H9 (cell line): Measurements from ENCODE around the gene IL20. TPM values are rescaled to one million over a fixed set of nuclear protein-coding genes. Genes with fewer than 3 reads are reported as not detected.

ENCODE experiments used
- DNase-seq: peaks from one replicate; pipeline ENCODE4 v3.0.0-alpha.2; 2017
- H2AFZ ChIP-seq: one replicate; pipeline ENCODE4 v1.6.1; 2013; ENCODE audit warnings: mild to moderate bottlenecking, low read length, control low read depth, moderate library complexity
- H2AK5ac ChIP-seq: 2 replicates; pipeline ENCODE4 v1.6.1; 2013; ENCODE audit warnings: low read length, control low read depth, mixed read lengths; ENCODE audit not compliant: insufficient read length
- H2BK120ac ChIP-seq: one replicate; pipeline ENCODE4 v1.6.1; 2013; ENCODE audit warnings: low read depth, mild to moderate bottlenecking, low read length, control low read depth, inconsistent platforms; ENCODE audit not compliant: poor library complexity, severe bottlenecking
- H2BK12ac ChIP-seq: 2 replicates; pipeline ENCODE4 v1.6.1; 2013; ENCODE audit warnings: low read length, control low read depth, mixed read lengths, low read depth; ENCODE audit not compliant: insufficient read length
- H2BK15ac ChIP-seq: 2 replicates; pipeline ENCODE4 v1.6.1; 2013; ENCODE audit warnings: low read depth, low read length, control low read depth
- H2BK20ac ChIP-seq: one replicate; pipeline ENCODE4 v1.6.1; 2013; ENCODE audit warnings: low read depth, mild to moderate bottlenecking, low read length, control low read depth, inconsistent platforms; ENCODE audit not compliant: poor library complexity, severe bottlenecking
- H2BK5ac ChIP-seq: 2 replicates; pipeline ENCODE4 v1.6.1; 2013; ENCODE audit warnings: low read length, control low read depth, mixed read lengths; ENCODE audit not compliant: insufficient read length
- H3K14ac ChIP-seq: 2 replicates; pipeline ENCODE4 v1.6.1; 2013; ENCODE audit warnings: low read length, control low read depth; ENCODE audit not compliant: insufficient read depth
- H3K18ac ChIP-seq: 2 replicates; pipeline ENCODE4 v1.6.1; 2013; ENCODE audit warnings: low read depth, mild to moderate bottlenecking, mixed read lengths, low read length, control low read depth; ENCODE audit not compliant: insufficient read length
- H3K23ac ChIP-seq: 2 replicates; pipeline ENCODE4 v1.6.1; 2013; ENCODE audit warnings: low read length, control low read depth, mixed read lengths, low read depth; ENCODE audit not compliant: insufficient read length
- H3K23me2 ChIP-seq: 2 replicates; pipeline ENCODE4 v1.6.1; 2013; ENCODE audit warnings: low read depth, mild to moderate bottlenecking, mixed read lengths, low read length, control low read depth; ENCODE audit not compliant: insufficient read length, poor library complexity, severe bottlenecking
- H3K27ac ChIP-seq: 2 replicates; pipeline ENCODE4 v1.5.1; 2013; ENCODE audit warnings: low read length, control low read depth, mixed read lengths, low read depth; ENCODE audit not compliant: insufficient read length
- H3K27me3 ChIP-seq: 2 replicates; pipeline ENCODE4 v1.6.1; 2013; ENCODE audit warnings: low read length, control low read depth, inconsistent platforms; ENCODE audit not compliant: insufficient read depth
- H3K4ac ChIP-seq: 2 replicates; pipeline ENCODE4 v1.6.1; 2013; ENCODE audit warnings: low read depth, mild to moderate bottlenecking, control low read depth, inconsistent platforms, low read length, moderate library complexity
- H3K4me1 ChIP-seq: 2 replicates; pipeline ENCODE4 v1.6.1; 2013; ENCODE audit warnings: low read length, control low read depth, inconsistent platforms; ENCODE audit not compliant: insufficient read depth
- H3K4me2 ChIP-seq: 2 replicates; pipeline ENCODE4 v1.6.1; 2013; ENCODE audit warnings: low read length, control low read depth, mixed read lengths; ENCODE audit not compliant: insufficient read length, insufficient read depth
- H3K56ac ChIP-seq: 2 replicates; pipeline ENCODE4 v1.6.1; 2013; ENCODE audit warnings: low read depth, mild to moderate bottlenecking, mixed read lengths, low read length, control low read depth; ENCODE audit not compliant: insufficient read length
- H3K79me1 ChIP-seq: 2 replicates; pipeline ENCODE4 v1.6.1; 2013; ENCODE audit warnings: low read depth, mild to moderate bottlenecking, moderate library complexity, low read length, control low read depth, inconsistent platforms; ENCODE audit not compliant: insufficient read depth, poor library complexity, severe bottlenecking
- H3K79me2 ChIP-seq: 2 replicates; pipeline ENCODE4 v1.6.1; 2013; ENCODE audit warnings: low read length, control low read depth, inconsistent platforms; ENCODE audit not compliant: insufficient read depth
- H3K9ac ChIP-seq: 2 replicates; pipeline ENCODE4 v1.6.1; 2013; ENCODE audit warnings: low read length, control low read depth, mixed read lengths; ENCODE audit not compliant: insufficient read length; ENCODE audit errors: extremely low read depth
- H3K9me3 ChIP-seq: one replicate; pipeline ENCODE4 v1.6.1; 2013; ENCODE audit warnings: low read depth, low read length, inconsistent platforms; ENCODE audit not compliant: control insufficient read depth
- H3T11ph ChIP-seq: one replicate; pipeline ENCODE4 v1.6.1; 2013; ENCODE audit warnings: mild to moderate bottlenecking, low read length, control low read depth, inconsistent platforms
- H4K20me1 ChIP-seq: one replicate; pipeline ENCODE4 v1.6.1; 2013; ENCODE audit not compliant: control insufficient read depth, insufficient read length, insufficient read depth
- H4K5ac ChIP-seq: 2 replicates; pipeline ENCODE4 v1.6.1; 2013; ENCODE audit warnings: low read depth, mild to moderate bottlenecking, mixed read lengths, low read length, control low read depth; ENCODE audit not compliant: insufficient read length
- H4K8ac ChIP-seq: replicated peaks from 2 replicates; pipeline ENCODE4 v1.6.1; 2013; ENCODE audit warnings: low read length, control low read depth, mixed read lengths, low read depth; ENCODE audit not compliant: insufficient read length
- H4K91ac ChIP-seq: 2 replicates; pipeline ENCODE4 v1.6.1; 2013; ENCODE audit warnings: low read depth, mild to moderate bottlenecking, moderate library complexity, mixed read lengths, low read length, control low read depth; ENCODE audit not compliant: insufficient read length
- H3K27ac Mint-ChIP-seq, 3 experiments: 2 replicates in 2 of 3; 3 replicates in 1 of 3; pipeline ENCODE4 v1.8.0; 2020 to 2021; ENCODE audit warnings: mixed read lengths in 3 of 3, mild to moderate bottlenecking in 1 of 3, moderate library complexity in 1 of 3
- H3K27me3 Mint-ChIP-seq: 2 replicates; pipeline ENCODE4 v1.8.0; 2021; ENCODE audit warnings: low read depth, mild to moderate bottlenecking, moderate library complexity, mixed read lengths
- H3K36me3 Mint-ChIP-seq, 3 experiments: 2 replicates in 2 of 3; 3 replicates in 1 of 3; pipeline ENCODE4 v1.8.0; 2020 to 2021; ENCODE audit warnings: low read depth in 3 of 3, mixed read lengths in 3 of 3; ENCODE audit not compliant: insufficient read depth in 1 of 3
- H3K4me1 Mint-ChIP-seq, 2 experiments: 2 replicates each; pipeline ENCODE4 v1.8.0; 2020; ENCODE audit warnings: mixed read lengths in 2 of 2
- H3K4me3 Mint-ChIP-seq, 2 experiments: 2 replicates in 1 of 2; 3 replicates in 1 of 2; pipeline ENCODE4 v1.8.0; 2020 to 2021; ENCODE audit warnings: mild to moderate bottlenecking in 2 of 2, mixed read lengths in 2 of 2, moderate library complexity in 1 of 2
- H3K9me3 Mint-ChIP-seq, 2 experiments: 2 replicates in 1 of 2; 3 replicates in 1 of 2; pipeline ENCODE4 v1.8.0; 2020; ENCODE audit warnings: mild to moderate bottlenecking in 2 of 2, mixed read lengths in 2 of 2, moderate library complexity in 1 of 2
- WGBS: extraction: QIAGEN DNeasy Blood & Tissue Kit; methylation state at CpG from one replicate; pipeline ENCODE4 v1.1.7; 2013; ENCODE audit warnings: missing lambda C conversion rate, low lambda C conversion rate, mixed read lengths; ENCODE audit not compliant: insufficient read length; ENCODE audit errors: extremely low coverage; 5-methylcytosine and 5-hydroxymethylcytosine counted together
- total RNA-seq: library from RNA; stranded (reverse); gene quantifications from 2 replicates; pipeline ENCODE4 v1.2.1, GENCODE V29; 2021
- TF ChIP-seq, protein P1 (sequence below): fragments of 200-600 bp; sonication (generic); conservative IDR thresholded peaks from 3 replicates; pipeline ENCODE4 v1.8.0; 2021; ENCODE audit warnings: antibody characterized with exemption, mild to moderate bottlenecking

Gene IL20
- total RNA-seq, 1 experiment from 2014 or later: not detected

DNA sequence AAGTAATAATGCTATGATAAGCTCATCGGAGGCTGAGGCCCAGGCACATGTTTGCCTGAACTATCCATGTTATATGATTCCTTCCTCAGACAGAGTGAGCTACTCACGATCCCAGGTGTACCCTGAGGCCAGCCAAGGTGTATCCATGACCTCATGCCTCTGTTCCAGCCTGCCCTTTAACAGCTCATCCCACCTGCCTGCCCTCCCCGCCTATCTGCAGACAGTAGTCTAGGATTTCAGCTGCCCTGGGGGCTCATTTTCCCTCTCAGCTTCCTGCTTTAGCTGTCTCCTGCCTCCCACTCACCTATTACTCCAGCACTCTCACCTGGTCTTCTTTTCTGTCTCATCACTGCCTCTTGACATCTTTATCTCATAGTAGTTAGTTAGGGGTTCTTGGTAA is 29.9 kb downstream of the IL20 start:
- Histone ChIP-seq H3K4me2 (no peak overlapping the region), H3K9ac (no peak overlapping the region), H2BK20ac (no peak overlapping the region), H2BK15ac (no peak overlapping the region), H3K79me2 (no peaks in the 10 kb centered on the region), H3K56ac (no peak overlapping the region), H3K4me1 (peaks cover 6% of the 10 kb centered on the region), H2AK5ac (no peak overlapping the region), H4K20me1 (no peaks in the 10 kb centered on the region), H2AFZ (no peak overlapping the region), H3K27me3 (no peaks in the 10 kb centered on the region), H3T11ph (no peak overlapping the region), H3K18ac (no peak overlapping the region), H2BK120ac (no peak overlapping the region), H3K14ac (no peak overlapping the region), H3K79me1 (no peaks in the 10 kb centered on the region), H3K23me2 (no peaks in the 10 kb centered on the region), H3K23ac (no peak overlapping the region), H3K4ac (no peak overlapping the region), H3K27ac (no peak overlapping the region), H4K5ac (no peak overlapping the region), H4K91ac (no peak overlapping the region), H3K9me3 (no peaks in the 10 kb centered on the region), H4K8ac (no peak overlapping the region), H2BK12ac (no peak overlapping the region), H2BK5ac (no peak overlapping the region)
- WGBS: no CpG with 5 or more reads among the region's 3 CpGs
- no peaks in the 10 kb centered on the region for H3K36me3 Mint-ChIP-seq
- H3K27me3 Mint-ChIP-seq: peaks cover 14% of the 10 kb centered on the region
- no peak for DNase-seq
- H3K9me3 Mint-ChIP-seq: no peaks in the 10 kb centered on the region
- H3K27ac Mint-ChIP-seq: 0 out of 7 replicates have a peak overlapping the region, but pooled peaks of 1 of the 3 experiments have one; percentile 11
- TF ChIP-seq, protein P1, sequence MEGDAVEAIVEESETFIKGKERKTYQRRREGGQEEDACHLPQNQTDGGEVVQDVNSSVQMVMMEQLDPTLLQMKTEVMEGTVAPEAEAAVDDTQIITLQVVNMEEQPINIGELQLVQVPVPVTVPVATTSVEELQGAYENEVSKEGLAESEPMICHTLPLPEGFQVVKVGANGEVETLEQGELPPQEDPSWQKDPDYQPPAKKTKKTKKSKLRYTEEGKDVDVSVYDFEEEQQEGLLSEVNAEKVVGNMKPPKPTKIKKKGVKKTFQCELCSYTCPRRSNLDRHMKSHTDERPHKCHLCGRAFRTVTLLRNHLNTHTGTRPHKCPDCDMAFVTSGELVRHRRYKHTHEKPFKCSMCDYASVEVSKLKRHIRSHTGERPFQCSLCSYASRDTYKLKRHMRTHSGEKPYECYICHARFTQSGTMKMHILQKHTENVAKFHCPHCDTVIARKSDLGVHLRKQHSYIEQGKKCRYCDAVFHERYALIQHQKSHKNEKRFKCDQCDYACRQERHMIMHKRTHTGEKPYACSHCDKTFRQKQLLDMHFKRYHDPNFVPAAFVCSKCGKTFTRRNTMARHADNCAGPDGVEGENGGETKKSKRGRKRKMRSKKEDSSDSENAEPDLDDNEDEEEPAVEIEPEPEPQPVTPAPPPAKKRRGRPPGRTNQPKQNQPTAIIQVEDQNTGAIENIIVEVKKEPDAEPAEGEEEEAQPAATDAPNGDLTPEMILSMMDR: no peak
- no peak overlapping the region for H3K4me3 Mint-ChIP-seq
- H3K4me1 Mint-ChIP-seq: peaks cover 18 to 22% of the 10 kb centered on the region in 2 experiments
